IPS-NIHi7 (cell line): ENCODE measurements around the gene CROCC2.

Experiments
- DNase-seq: peaks from one replicate; pipeline ENCODE4 v3.0.0; 2012; ENCODE audit warnings: mixed read lengths; ENCODE audit errors: extremely low spot score

CROCC2 gene

DNA sequence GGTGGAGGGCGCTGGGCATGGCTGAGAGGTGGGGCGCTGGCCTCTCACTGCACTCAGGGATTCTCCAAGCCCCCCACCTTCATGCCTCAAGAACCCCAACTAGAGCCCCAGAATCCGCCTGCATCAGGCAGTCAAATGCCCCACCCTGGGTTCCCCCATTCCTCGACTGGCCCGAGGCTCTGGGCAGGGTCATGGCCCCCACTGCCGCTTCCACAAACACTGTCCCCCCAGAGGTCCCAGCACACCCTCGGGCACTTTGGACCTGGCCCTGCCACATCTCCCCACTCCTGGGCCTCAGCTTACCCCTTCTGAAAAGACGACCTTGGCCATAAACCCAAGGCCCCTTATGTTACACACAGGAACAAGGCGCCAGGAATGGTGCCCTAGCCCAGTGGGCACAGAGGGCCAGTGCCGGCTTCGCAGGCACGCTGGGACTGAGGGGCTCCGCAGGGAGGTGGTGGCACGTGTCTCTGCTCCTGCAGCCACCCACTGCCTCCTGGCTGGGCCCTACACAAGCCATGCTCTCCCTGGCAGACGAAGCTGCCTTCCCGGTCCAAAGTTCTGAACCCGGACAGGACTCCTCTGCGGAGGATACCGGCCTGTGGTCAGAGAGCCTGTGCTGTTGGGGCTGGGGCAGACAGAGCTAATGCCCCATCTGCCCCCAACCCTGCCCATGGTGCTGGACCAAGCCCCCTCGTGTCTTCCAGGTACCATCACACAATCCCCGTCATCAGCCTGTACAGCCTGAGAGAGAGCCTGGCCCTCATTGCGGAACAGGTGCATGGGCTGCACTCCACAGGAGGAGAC lies 30.7 kb upstream of the CROCC2 start:
- DNase-seq, result no peak

DNA sequence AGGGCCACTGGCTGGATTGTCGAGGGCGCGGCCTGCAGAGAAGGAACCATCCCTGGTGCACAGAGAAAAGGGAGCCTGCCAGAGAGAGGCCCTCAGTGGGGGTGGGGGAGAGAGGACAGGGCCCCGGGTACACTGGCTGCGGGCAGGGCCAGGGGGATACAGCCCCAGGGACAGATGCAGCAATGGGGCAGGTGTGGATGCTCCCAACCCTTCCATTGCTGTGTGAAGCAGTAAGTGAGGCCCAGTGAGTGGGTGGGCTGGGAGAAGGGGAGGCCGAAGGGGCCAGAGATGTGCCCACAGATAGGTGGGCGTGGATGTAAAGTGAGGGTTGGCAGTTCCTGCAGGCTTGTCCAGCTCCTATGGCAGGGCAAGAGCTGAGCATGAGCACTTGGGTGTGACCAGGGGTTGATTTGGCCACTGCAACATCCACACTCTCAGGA lies 30.1 kb upstream of the CROCC2 start:
- DNase-seq, result no peak

DNA sequence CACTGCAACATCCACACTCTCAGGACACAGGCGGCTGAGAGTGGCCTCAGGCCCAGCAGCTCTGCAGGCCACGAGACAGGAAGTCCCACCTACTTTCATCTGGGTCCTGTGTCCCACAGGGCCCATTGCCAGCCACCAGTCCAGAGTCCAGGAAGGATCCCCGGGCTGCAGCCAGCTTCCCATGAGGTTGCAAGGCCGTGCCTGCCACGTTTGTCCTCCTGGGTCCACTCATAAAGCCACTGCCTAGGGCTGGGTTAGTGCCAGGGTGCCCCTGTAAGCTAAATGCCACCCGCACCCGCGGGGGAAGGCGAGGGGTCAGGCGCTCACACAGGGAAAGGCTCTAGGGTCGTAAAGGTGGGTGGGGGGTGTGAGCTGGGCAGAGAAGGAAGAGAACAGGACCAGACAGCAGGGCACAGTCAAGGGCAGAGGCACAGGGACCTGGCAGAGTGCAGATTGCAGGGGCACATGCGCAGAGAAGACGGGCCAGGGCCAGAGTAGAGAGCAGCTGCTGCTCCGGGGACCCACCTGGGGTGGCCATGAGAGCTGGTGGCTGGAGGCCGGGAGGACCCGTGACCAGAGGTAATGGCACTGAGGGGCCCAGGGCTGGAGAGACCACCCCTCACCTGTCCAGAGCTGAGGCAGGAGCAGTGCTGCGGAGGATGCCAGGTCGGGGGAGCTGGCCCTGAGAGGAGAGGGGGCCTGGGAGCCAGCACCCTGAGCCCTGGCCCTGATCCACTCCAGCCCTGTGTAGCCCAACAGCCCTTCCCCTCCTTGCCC lies 29.5 kb upstream of the CROCC2 start:
- DNase-seq, result no peak

- no peak for DNase-seq
These were observed 28.4 kb upstream of the CROCC2 start for GRCh38 chr2:240877460-240878340.

DNA sequence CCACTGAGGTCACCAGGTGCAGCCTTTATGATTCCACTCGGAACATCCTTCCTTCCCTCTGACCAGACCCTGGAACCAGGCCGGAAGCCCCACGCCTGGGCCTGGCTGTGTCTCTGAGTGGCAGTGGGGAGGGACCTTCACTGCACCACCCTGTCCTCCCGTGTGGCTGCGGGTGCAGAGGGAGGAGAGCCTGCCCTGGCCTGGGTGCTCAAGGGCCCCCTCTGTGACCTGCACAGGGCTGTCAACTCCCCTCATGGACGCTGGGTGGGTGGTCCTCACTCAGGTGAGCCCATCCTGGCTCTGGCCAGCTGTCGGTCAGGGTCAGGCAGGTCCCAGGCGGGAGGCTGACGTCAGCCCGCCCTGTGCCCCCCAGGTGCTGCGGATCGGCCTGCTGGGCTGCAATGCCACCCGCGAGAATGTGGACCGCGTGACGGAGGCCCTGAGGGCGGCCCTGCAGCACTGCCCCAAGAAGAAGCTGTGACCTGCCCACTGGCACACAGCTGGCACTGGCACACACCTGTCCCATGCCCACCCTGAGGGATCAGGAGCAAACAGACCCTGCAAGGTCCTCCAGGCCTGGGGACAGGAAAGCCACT lies 27.7 kb upstream of the CROCC2 start:
- no peak for DNase-seq

DNA sequence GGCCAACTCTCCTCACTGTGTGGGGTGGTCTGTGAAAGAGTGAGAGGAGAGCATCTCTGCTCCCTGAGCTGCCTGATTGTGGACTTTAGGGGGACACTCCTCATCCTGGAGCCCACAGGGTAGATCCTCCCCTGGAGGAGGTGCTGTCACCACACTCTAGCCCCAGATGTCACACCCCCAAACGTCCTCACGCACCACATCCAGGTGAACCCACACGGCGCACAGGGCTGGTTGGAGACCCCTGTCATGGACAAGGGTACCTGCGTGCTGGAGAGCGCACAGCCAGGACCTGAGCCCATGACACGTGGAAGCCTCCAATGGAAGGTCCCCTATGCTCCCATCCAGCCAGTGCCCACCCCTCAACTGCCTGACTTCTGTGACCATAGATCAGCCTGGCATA lies 27.0 kb upstream of the CROCC2 start:
- no peak for DNase-seq

- no peak for DNase-seq
These were observed 24.2 kb upstream of the CROCC2 start for GRCh38 chr2:240881913-240882312.

DNA sequence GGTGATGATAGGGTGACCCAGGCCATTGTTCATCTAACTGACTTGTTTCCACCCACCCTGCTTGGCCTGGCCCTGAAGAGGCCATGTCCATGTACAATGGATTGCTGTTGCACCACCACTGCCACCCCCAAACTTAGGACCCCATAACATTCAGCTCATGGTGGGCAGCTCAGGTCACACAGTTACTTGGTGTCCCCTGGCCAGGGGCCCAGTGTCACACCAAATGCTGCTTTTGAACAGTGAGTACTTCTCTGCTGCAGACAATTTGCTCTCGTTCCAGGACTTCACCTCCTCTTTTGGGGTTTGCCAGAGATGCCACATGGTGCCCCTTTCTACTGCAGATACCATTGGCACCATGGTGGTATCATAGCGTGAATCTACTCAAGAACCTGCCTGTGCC lies 21.9 kb upstream of the CROCC2 start:
- DNase-seq, result no peak

GRCh38 chr2:240884745-240885144 lies 21.4 kb upstream of the CROCC2 start:
- DNase-seq, result no peak

GRCh38 chr2:240885566-240885965 lies 20.6 kb upstream of the CROCC2 start:
- DNase-seq, result no peak

DNA sequence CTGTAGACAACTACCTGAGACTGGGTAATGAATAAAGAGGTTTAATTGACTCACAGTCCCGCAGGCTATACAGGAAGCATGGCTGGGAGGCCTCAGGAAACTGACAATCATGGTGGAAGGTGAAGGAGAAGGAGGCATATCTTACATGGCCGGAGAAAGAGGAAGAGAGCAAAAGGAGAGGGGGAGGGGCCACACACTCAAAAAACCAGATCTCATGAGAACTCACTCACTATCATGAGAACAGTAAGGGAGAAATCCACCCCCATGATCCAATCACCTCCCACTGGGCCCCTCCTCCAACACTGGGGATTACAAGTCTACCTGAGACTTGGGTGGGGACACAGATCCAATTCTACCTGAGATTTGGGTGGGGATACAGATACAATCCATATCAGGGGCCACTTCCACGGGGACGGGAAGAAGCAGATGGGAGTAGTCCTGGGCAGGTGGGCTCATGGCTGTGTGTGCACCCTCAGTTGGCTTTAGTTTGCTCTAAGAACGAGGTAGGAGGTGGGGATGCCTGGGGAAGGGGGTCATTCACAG lies 20.0 kb upstream of the CROCC2 start:
- no peak for DNase-seq

DNA sequence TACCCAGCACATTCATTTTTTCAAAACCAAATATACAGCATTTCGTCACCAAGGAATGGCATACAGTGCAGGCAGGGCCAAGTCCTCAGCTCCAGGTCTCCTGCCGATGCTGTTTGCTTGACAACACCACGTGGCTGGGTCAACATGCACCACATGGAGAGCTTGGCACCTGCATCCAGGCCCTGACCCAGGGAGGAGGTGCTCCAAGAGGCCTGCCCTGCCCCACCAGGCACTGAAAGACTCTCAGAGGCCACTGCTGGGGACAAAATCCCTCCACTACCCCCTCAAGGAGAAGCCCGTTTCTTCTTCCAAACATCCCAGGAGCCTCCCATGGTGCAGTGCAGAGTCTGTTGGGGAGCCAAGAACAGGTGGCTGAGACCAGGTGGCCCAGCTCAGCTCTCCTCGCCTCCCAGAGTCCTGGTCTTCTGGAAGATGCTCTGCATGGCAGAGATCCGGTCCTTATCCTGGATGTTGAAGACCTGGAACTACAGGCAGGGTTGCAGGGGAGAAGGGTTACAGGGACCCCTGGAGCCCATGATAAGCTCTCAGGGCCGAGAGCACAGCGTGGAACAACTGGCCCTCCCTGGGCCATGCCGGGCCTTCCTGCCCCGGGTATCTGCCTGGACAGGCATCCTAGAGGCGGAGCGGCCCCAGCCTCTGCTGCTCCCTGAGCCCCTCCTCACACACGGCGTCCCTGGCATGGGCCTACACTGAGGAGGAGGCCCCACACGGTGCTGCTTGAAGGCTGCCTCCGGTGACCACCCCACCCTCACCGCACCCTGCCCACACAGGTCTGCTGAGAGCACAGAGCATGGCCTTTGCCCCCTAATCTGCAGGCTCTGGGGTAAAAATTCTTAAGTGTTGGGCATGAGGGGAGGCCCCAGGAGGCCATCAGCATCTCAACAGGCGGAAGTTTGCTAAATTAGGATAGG lies 19.2 kb upstream of the CROCC2 start:
- DNase-seq, result no peak

DNA sequence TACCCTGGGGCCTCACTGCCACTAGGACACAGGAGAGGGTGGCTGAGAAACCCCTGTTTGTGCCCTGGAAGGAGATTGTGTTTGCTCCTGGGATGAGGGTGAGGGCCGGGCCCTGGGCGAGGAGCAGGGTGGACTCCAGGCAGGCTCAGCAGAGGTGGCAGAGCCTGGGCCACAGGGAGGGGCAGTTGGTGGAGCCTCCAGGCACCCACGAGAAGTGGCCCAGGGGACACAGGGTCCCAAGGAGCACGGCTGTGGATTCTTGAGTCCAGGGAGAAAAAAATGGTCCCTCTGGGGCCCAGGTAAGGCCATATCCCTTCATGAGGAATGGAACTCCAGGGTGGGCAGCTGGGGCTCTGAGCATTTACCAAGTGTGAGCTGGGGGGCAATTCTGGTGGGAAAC lies 18.5 kb upstream of the CROCC2 start:
- DNase-seq, result no peak

GRCh38 chr2:240888130-240888889 lies 17.8 kb upstream of the CROCC2 start:
- no peak for DNase-seq

- no peak for DNase-seq
These were observed 17.1 kb upstream of the CROCC2 start for GRCh38 chr2:240888890-240889573.

DNA sequence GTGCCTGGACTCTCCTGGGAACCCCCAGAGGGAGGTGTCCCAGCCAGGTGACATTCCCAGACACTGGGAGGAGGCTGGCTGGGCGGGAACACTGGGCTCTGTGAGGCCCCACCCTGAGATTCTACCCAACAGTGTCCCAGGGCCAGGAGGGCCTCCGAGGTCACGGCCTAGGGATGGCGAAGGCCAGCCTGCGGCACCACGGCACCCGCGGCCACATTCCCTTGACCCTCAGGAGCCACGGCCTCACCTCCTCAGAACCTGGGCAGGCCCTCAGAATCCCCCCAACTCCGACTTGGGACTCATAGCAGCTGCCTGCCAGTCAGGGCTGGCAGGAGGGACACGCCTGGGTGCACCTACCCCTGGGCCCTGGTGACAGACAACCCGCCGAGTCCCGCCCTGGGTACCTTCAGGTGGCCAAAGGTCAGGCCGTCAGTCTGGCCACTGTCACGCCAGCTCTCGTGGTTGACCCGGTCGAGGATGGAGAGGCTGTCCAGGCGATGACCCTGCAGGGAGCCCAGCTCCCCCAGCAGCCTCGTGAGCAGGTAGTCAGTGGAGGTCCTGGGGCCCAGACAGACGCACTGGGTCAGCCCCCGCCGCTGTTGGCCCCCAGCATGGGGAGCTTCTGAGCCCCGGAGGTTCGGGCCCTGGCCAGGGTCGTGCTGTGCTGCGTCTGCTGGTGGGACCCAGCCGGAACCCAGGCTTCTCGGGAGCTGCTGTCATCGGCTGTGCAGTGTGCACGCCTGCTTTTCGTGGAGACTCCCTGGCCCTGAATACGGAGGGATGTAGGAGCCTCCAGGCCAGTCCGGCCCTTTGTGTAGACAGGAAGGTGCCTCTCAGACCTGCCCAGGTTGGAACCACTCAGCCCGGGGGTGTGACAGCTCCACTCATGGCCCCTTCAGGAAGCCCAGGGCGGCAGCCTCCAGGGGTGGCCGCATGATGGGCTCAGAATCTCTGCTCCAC lies 16.3 kb upstream of the CROCC2 start:
- no peak for DNase-seq

DNA sequence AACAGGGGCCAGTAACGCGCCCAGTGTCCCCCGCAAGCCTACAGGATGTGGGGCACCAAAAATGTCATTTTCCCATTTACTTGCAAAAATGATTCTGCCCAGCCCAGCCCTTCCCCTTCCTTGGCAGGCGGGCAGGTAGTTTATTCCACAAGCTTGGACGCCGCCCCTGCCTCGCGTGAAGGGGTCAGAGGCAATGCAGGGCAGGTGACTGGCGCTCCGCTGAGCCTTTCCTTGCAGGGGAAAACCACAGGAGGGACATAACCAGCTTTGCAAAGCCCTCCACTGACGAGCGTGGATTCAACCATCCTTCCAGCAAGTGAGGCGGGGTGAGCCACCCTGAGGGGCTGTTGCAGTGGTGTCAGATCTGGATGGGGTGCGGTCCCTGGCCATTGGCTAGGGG lies 15.4 kb upstream of the CROCC2 start:
- no peak for DNase-seq
